GM13977 (cell line): ENCODE measurements around the gene CSF3.

Source experiments
- DNase-seq: peaks from one replicate; pipeline ENCODE4 v3.0.0; 2012; ENCODE audit warnings: low spot score
- in situ Hi-C: fragments of 300-500 bp; cut with MboI; formaldehyde crosslinking; loops from one replicate; pipeline ENCODE4 v1.12.0; 2022; ENCODE audit warnings: low sequenced_read_pairs, low pct_unique_long_range_greater_than_20kb, mixed read lengths, inconsistent platforms; ENCODE audit not compliant: unreplicated experiment
- TF ChIP-seq, protein P1 (sequence below): IDR thresholded peaks from 2 replicates; pipeline ENCODE4 v1.5.1; 2012; ENCODE audit warnings: mild to moderate bottlenecking, control low read depth; ENCODE audit not compliant: insufficient read depth; ENCODE audit errors: extremely low read depth, missing control alignments

The CSF3 gene

DNA sequence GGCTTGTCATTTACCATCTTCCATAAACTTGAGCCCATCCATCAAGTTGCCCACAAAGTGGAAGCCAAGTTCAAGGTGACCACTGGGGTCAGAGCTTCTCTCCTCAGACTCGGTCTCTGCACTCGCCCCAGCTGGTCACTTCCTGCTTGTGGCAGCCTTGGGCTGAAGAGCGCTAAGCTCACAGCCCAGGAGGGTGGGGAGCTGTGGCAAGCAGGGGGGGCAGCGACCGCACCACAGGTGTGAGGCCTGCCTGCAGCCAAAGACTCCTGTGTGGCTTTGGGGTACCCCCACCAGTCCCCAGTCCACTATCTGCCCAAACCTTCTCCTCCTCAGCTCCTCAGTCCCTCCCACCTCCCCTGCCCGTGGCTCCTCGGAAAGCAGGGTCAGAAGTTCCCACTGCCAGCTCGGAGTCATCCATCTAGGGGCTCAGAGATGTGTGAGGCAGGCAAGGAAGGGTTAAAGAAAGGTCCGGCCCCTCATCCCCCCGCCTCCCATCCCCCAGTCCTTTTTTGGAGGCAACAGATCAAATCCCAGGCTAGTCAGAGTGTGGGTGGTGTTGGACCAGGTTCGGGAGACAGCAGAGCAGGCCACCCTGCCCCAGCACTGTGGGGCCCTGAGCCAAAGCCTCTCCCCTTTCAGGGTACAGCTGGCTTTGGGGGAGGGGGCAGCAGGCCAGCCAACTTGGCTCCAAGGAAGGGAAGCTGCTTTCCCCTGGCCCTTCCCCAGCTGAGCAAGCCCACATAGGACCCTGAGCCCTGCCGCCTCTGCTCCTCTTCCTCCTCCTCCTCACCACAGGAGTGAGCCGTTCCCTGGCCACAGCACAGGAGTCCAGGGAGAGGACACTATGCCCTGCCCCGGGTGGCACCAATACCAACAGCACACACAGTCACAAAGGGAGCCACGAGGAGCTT lies 3.2 kb downstream of the CSF3 start:
- in situ Hi-C loops, result no loop called here
- TF ChIP-seq, protein P1, sequence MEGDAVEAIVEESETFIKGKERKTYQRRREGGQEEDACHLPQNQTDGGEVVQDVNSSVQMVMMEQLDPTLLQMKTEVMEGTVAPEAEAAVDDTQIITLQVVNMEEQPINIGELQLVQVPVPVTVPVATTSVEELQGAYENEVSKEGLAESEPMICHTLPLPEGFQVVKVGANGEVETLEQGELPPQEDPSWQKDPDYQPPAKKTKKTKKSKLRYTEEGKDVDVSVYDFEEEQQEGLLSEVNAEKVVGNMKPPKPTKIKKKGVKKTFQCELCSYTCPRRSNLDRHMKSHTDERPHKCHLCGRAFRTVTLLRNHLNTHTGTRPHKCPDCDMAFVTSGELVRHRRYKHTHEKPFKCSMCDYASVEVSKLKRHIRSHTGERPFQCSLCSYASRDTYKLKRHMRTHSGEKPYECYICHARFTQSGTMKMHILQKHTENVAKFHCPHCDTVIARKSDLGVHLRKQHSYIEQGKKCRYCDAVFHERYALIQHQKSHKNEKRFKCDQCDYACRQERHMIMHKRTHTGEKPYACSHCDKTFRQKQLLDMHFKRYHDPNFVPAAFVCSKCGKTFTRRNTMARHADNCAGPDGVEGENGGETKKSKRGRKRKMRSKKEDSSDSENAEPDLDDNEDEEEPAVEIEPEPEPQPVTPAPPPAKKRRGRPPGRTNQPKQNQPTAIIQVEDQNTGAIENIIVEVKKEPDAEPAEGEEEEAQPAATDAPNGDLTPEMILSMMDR, result no peak
- DNase-seq, result no peak

DNA sequence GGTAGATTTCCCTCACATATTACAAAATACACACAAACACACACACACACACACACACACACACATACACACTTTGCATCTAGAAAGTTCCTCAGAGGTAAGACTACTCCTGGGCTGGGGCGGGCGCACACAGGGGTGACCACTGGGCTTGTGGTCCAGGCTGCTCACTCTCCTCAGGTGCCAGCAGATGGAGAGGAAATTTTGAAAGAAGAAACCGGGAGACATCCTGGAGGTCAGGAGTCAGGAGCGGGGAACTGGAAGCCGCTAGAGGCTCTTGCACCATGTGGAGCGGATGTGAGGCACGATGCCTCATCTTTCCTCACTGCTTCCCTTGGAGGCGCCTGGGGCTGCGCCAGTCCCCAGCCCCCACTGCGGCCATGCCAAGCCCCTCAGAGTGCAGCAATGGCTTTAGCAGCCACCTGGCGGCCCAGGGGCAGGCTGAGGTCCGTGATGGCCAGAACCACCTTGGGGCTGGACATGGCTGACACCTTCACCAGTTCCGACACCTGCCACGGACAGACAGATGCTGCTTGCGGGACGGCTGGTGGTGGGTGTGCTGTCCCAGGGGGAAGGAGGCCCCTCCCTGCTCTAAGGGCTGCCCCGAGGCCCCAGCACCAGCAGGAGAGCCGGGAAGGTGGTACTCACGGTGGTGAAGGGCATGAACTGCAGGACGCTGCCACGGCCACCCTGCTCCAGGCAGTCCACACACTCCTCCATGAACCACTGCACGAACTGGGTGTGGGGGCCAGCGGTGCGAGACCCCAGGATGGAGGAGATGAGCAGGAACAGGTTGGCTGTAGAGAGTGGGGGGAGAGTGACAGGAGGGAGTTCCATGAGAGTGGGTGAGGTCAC lies 4.1 kb downstream of the CSF3 start:
- in situ Hi-C loops, result no loop called here
- TF ChIP-seq, protein P1, result no peak
- no peak for DNase-seq

DNA sequence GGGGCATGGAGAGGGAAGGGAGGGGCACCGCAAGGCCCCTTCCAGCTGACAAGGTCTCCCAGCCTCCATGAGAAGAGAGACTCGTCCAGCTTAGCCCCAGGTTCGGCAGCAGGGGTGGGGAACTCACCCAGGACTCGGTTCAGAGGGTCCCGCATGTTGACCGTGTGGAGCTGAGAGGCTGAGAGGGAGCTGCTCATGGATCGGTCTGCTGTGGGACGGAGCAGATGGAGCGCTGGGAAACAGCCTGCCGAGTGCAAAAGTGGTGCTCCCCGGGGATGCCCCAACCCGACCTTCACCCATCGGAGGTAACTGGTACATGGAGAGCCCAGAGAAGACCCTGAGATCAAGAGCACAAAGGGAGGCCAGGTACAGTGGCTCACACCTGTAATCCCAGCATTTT lies 4.9 kb downstream of the CSF3 start:
- DNase-seq, result no peak
- TF ChIP-seq, protein P1, result no peak
- in situ Hi-C loops, result no loop called here

DNA sequence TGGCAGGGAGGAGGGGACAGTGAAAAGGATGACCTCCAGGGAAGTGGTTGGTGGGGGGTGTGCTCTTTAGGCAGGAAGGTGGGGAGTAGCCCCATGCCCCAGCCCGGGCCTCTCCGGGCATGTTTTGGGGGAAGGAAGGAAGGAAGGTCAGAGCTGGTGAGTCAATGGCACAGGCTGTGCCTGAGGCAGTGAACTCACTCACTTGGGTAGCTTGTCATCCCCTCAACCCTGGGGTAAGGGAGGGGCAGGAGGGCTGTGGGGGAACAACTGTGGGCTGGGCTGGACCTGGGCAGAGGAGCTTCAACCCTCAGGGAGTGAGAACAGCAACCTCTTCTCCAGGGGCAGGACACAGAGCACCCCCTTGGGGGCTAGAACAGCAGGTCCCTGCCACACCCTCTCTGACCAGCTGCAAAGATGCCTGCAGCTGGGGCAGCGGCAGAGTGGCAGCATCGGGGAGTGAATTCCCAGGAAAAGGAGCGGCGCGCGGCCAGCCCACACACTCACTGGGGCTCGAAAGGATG lies 6.3 kb downstream of the CSF3 start:
- DNase-seq, result no peak

DNA sequence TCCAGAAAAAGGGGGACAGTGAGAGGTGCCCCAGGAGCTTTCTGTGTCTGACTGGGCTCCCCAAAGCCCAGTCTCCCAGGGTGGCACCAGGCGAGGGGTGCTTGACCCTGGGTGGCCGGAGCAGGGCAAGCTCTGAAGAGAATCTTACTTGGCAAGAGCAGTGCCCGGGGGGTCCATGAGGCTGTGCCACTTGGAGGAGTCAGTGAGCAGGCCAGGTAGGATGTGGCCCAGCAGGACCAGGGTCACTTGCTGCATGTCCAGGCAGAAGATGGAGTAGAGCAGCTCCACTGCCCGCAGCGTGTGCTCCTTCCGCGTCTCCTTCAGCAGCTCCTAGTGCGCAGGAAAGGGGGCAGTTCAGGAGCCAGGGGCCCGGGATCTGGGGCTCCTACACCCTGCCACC lies 7.3 kb downstream of the CSF3 start:
- no peak for DNase-seq
- TF ChIP-seq, protein P1, result no peak
- in situ Hi-C loops, result no loop called here

More for the DNA sequence above, 6.3 kb downstream of the CSF3 start:
- TF ChIP-seq, protein P1, result no peak
- in situ Hi-C loops, result no loop called here

DNA sequence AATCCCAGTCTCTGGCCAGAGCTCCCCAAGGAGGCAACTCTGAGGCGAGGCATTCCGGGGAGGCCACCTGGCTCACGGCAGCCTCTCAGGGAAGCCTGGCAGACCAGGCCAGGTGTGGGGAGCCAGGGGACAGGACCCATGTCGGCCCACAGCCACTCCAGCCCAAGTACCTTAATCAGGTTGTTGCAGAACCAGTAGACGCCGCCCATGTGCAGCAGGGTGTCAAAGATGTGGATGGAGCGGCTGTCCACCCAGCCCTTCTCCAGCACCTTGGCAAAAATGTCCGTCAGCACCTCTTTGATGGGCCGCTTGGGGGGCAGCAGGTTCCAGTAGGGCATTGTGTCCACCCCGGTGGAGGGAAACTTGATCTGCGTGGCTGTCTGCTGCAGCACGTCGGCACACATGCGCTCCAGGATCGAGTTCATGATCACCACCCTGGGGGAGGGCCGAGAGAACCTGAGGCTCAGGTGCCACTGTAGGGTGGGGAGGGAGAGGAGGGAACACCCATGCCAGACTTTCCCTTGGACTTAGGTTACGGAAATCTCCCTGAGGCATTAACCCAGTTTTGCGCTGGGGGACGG lies 7.8 kb downstream of the CSF3 start:
- DNase-seq, result no peak
- TF ChIP-seq, protein P1, result no peak
- in situ Hi-C loops, result no loop called here
